ENCODE results near the gene COX6A1.
A peak's percentile ranks its signal among the peaks of the same experiment; 100 is the strongest.
"Not testable (repeated sequence)": the region's sequence is repeated elsewhere in the genome, so short reads cannot be mapped to it uniquely, and the experiment has no call there.

Gene COX6A1

GRCh38 chr12:120428597-120429229, 9.2 kb upstream of the COX6A1 start:
- DNase-seq (ENCODE audit: low read depth), result no peak

- no peak for DNase-seq (ENCODE audit: low read depth)
Measured at GRCh38 chr12:120429368-120429767, 8.5 kb upstream of the COX6A1 start.

GRCh38 chr12:120432772-120433525, 5.0 kb upstream of the COX6A1 start:
- DNase-seq (ENCODE audit: low read depth), result no peak

DNA sequence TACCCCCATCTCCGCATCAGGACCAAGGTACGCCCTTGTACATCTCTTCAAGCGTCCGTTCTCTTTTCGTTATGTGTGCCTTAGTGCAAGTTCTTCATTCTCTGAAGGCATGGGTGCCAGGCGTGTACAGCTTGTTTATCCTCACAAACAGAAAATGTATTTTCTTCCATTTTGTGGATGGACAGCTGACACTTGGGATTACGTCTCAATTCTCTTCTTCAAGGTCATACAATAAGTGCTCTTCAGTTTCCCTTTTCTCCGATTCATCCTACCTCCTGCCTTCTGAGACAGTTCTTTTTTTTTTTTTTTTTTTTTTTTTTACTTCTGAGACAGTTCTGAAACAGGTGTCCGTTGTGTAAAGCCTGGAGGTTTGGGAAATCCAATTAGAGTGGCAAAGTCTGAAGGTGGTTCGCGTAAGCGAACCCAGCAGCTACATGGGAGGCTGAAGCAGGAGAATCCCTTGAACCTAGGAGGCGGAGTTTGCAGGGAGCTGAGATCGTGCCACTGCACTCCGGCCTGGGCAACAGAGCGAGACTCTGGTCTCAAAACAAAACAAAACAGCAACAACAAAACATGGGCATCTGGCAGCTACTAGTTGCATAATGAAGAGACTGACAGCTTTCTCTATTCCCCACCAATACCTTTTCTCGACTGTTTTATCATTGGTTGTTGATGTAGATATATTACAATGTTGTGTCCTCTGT, 734 bp downstream of the COX6A1 start:
- no peak for DNase-seq (ENCODE audit: low read depth)

DNA sequence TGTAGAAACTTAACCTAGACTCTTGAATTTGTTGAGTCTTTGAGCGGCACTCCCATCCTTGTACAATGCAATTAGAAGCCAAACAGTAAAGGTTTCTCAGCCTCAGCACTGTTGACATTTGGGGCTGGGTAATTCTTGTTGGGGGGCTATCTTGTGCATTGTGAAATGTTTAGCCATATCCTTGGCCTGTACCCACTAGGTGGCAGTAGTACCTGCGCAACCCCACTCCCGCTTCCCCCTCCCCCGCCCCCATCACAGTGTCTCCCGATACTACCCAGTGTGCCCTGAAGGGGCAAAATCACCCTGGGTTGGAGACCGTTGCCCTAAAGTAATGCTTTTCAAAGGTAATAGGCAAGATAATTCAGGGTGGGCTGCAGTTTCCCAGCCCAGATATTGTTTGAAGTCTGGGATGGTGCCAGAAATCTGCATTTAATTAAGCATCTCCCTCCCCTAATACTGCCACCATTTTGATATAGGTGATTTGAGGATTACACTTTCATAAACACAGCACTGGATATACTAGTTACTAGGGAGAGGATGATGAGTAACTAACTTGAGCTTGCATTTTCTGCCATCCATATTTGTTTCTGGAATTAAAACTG, 1.8 kb downstream of the COX6A1 start:
- no peak for DNase-seq (ENCODE audit: low read depth)

DNA sequence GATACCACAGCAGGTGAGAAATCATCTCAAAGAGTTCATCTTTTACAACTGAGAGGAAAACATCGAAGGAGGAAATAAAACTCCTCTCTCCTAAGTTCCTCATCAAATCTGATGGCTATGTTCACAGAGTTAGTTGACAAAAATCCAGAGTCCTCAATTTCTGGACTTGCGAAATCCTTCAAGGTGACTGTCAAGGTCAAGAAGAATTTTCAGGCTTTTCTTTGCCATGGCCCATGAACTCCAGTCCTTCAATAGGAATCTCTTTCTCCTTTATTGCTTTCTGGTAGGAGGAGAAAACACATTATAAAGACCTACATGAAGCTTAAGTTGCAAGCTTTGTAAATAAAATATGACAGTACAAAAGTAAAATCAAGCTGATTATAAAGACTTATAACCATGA, 6.8 kb downstream of the COX6A1 start:
- no peak for DNase-seq (ENCODE audit: low read depth)

DNA sequence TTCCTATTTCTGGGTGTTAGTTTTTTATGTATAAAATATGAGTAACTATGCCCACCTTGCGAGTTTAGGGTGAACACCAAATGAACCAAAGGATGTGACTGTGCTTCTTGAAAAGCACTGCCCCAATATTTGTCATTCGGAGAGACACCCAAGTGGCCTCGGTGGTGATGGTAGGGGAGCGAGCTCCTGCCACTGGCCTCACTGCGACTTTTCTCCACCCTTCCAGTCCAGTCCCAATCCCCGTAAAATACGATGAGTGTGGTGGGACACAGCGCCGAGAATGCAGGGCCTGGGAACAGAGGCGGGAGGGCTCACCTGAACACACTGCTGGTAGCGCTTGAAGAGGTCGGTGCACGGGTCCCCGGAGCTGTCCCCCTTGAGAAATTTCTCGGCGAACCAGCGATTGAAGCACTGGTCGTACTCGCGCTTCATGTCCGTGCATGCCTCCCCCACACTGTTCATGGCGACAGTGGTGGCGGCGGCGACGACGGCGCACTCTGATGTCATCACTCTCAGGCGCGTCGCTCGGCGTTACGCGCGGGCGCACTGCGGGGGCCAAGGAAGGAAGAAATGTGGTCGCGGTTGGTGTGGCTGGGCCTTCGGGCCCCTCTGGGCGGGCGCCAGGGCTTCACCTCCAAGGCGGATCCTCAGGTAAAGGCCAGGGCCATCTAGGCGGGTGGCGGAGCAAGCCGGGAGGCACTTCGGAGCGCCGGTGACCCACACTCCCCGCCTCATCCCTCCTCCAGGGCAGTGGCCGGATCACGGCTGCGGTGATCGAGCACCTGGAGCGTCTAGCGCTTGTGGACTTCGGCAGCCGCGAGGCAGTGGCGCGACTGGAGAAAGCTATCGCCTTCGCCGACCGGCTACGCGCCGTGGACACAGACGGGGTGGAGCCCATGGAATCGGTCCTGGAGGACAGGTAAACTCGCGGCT, 8.3 kb downstream of the COX6A1 start, which contains the start of the genes GATC and TRIAP1:
Gene GATC (plus strand): TSS at position 534 of the 933 bp plus-strand sequence. CDS start 37 bp downstream, at position 571.
Gene TRIAP1 (minus strand): TSS at position 474 of the 933 bp plus-strand sequence. CDS start 12 bp downstream, at position 462.
- peak; percentile 83 for DNase-seq (ENCODE audit: low read depth)

DNA sequence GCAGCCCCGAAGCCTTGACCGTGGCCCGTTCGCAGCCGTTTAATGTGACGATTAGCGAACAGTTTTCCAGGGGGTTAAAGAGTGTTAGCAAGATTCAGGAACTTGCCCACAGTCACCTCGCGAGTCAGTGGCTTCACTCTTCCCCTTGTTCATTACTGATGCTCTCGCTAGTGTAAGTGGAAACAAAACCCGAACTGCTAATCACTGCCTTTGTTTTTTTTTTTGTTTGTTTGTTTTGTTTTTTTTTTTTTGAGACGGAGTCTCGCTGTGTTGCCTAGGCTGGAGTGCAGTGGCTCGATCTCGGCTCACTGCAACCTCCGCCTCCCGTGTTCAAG, 8.9 kb downstream of the COX6A1 start:
- not testable (repeated sequence) for DNase-seq (ENCODE audit: low read depth)

DNA sequence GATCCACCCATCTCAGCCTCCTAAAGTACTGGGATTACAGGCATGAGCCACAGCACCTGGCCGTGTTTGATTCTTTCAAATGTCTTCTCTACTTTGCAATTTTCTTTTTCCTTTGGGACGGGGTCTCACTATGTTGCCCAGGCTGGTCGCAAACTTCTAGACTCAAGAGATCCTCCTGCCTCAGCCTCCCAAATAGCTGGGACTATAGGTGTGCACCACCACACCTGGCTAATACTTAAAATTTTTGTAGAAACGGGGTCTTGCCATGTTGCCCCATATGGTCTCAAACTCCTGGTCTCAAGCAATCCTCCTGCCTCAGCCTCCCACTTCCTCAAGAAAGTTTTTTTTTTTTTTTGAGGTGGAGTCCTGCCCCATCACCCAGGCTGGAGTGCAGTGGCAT, 10.1 kb downstream of the COX6A1 start:
- no peak for DNase-seq (ENCODE audit: low read depth)

DNA sequence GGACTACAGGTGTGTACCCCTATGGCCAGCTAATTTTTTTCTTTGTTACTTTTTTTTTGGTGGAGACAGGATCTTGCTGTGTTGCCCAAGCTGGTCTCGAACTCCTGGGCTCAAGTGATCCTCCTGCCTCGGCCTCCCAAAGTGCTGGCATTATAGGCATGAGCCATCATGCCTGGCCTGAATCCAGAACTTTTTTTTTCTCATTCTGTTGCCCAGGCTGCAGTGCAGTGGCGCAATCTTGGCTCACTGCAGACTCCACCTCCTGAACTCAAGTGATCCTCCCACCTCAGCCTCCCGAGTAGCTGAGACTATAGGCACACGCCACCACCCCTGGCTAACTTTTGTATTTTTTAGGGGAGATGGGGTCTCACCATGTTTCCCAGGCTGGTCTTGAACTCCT, 14.6 kb downstream of the COX6A1 start:
- not testable (repeated sequence) for DNase-seq (ENCODE audit: low read depth)

DNA sequence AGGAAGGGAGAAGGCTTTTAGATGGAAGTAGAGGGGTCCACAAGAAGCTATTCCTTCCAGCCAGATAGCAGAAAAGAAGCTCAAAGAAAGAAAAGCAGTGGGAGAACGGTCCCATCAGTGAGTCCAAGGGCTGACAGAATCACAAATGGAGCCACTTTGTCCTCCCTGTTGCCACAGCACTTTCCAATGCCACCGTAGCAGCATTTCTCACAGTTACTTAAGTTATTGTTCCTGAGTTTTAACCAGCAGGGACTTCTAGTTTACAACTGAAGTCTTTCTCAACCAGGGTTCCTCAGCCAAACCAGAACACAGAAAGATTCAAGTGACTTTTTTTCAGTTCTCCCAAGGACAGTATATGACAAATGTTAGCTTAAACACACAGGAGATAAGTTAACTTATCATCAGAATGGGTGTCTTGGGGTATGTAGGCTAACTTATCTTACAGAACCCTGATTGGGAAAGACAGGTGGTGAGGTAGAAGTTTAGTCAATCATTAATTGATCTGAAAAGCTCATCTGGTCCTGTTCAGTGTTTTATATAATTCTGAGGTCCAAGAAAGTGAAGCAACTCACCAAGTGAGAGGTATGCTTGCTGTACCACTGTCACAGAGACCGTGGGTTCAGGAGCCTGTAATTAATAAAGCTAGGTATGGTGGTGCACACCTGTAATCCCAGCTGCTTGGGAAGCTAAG, 15.3 kb downstream of the COX6A1 start:
- DNase-seq (ENCODE audit: low read depth), result no peak

DNA sequence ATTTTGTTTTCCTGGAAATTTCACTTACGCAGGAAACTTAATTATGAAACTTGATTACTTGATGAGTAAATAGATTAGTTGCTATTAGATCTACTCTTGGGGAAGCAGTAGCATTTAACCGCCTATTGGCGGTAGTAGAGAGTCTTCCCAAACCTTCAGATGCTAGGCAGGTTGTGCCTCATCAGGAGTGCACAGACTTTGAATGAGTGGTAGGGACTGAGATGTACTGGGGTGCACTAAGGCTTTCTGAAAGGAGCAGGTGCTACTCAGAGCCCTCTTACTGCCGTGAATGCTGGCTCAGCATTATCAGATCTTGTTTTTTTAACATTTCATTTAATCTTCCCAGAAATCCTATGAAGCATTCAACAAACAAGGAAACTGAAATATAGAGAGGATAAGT, 16.1 kb downstream of the COX6A1 start:
- DNase-seq (ENCODE audit: low read depth), result no peak

DNA sequence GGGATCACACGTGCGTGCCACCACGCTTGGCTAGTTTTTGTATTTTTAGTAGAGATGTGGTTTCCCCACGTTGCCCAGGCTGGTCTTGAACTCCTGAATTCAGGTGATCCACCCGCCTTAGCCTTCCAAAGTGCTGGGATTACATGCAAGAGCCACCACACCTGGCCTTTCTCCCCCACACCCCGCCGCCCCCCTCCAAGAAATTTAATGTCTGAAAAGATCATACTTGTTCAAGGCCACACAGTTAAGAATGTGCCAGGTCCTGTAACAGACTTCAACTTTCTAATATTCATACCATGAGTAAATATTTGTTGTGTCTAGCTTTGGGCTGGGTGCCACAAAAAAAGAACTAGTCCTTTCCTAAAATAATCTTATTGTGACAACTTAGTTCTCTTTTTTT, 17.4 kb downstream of the COX6A1 start:
- no peak for DNase-seq (ENCODE audit: low read depth)

GRCh38 chr12:120457133-120457532, 19.2 kb downstream of the COX6A1 start:
- DNase-seq (ENCODE audit: low read depth), result no peak

DNA sequence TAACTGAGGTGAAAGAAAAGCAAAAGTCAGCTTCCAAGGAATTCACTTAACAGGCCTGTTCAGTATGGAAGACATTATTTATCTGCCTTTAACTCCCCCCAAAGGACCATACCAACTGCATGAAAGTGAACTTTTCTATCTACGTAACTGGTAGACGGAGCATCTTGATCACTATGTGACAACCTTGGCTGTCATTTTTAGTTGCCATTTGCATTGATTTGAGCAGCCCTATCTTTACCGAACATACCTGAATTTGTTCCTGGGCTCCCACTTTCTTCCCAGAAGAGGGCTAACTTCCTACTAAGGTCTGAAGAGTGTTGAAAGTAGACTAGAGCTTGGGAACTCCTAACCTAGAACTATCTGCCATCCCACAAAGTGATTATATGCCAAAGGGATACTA, 22.2 kb downstream of the COX6A1 start:
- no peak for DNase-seq (ENCODE audit: low read depth)

GRCh38 chr12:120462099-120462640, 24.3 kb downstream of the COX6A1 start:
- DNase-seq (ENCODE audit: low read depth), result no peak

- no peak for DNase-seq (ENCODE audit: low read depth)
Measured at GRCh38 chr12:120463712-120464111, 25.8 kb downstream of the COX6A1 start.

GRCh38 chr12:120465756-120466155, 27.8 kb downstream of the COX6A1 start:
- no peak for DNase-seq (ENCODE audit: low read depth)

DNA sequence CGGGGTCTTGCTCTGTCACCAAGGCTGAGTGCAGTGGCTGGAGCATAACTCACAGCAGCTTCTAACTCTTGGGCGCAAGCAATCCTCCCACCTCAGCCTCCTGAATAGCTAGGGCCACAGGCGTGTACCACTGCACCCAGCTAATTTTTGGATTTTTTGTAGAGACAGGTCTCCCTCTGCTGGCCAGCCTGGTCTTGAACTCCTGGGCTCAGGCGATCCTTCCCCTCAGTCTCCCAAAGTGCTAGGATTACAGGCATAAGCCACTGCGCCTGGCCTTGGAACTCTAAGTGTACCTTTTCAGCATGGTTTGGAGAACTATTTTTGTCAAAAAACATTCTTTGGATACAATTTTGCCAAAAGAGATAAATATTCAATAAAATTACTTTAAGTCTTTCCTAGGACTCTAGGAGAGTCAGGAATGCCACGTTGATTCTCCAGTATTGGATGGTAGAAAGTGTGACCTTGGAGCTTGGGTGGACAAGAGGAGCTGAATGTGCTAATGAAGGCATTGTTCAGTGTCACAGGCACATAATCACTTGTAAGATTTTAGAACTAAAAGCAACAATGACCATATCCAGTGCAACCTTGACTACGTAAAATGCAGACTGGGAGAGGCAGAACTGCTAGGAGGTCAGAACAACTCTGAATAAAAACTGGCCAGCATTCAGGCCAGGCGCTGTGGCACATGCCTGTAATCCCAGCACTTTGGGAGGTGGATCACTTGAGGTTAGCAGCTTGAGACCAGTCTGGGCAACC, 28.8 kb downstream of the COX6A1 start:
- DNase-seq (ENCODE audit: low read depth), result no peak

DNA sequence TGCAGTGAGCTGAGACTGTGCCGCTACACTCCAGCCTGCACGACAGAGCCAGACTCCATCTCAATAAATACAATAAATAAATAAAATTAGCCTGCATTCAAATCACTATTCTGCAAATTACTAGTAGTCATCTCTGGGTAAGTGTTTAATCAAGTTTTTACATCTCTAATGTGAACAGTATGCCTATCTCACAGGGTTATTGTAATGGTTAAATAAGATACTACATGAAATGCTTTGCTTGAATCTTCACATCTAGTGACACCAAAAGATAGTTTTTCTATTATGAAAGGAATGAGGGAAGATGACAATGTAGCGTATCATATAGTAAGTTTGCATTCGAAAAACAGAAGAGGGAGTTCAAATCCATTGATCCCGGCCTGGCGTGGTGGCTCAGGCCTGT, 29.5 kb downstream of the COX6A1 start:
- no peak for DNase-seq (ENCODE audit: low read depth)
